K562 (cell line): ENCODE data around the gene ZNF346. TPM values are rescaled to one million over a fixed set of nuclear protein-coding genes. Genes with fewer than 3 reads are reported as not detected.

Experiments
- AFF4 ChIP-seq: sonication (generic); formaldehyde crosslinking; IDR thresholded peaks from 2 replicates; pipeline ENCODE4 v1.8.0; 2023; ENCODE audit warnings: mild to moderate bottlenecking, missing genetic modification reagents
- E2F4 ChIP-seq: sonication (generic); formaldehyde crosslinking; IDR thresholded peaks from 2 replicates; pipeline ENCODE4 v1.8.0; 2022; ENCODE audit warnings: mild to moderate bottlenecking, low read depth, missing genetic modification reagents
- HDAC3 ChIP-seq: fragments of 450-650 bp; IDR thresholded peaks from 2 replicates; pipeline ENCODE4 v1.6.1; 2018; ENCODE audit warnings: borderline replicate concordance, mild to moderate bottlenecking, moderate library complexity; ENCODE audit not compliant: partially characterized antibody
- KDM2B ChIP-seq: fragments of 250-450 bp; sonication (Bioruptor Pico); IDR thresholded peaks from 2 replicates; pipeline ENCODE4 v1.8.0; 2021; ENCODE audit warnings: mild to moderate bottlenecking, moderate library complexity
- MECOM ChIP-seq: fragments of 250-450 bp; sonication (Bioruptor Pico); IDR thresholded peaks from 2 replicates; pipeline ENCODE4 v1.8.0; 2022; ENCODE audit warnings: inconsistent platforms
- MTA2 ChIP-seq: fragments of 450-650 bp; IDR thresholded peaks from 2 replicates; pipeline ENCODE4 v1.6.1; 2016; ENCODE audit warnings: low read depth
- OTX1 ChIP-seq: fragments of 450-650 bp; formaldehyde crosslinking; IDR thresholded peaks from 2 replicates; pipeline ENCODE4 v1.4.0; 2022; ENCODE audit warnings: mild to moderate bottlenecking
- POLR2AphosphoS5 ChIP-seq: IDR thresholded peaks from 2 replicates; pipeline ENCODE4 v1.6.1; 2011; ENCODE audit warnings: mild to moderate bottlenecking, low read depth, low read length, moderate library complexity; ENCODE audit not compliant: control insufficient read depth, insufficient read depth
- PRPF4 ChIP-seq: fragments of 200-400 bp; formaldehyde crosslinking; IDR thresholded peaks from one replicate; pipeline ENCODE4 v1.6.1; 2017; ENCODE audit warnings: low read length, low read depth, mild to moderate bottlenecking; ENCODE audit not compliant: insufficient read depth, poor library complexity, severe bottlenecking
- TAF9B ChIP-seq: fragments of 450-650 bp; IDR thresholded peaks from 2 replicates; pipeline ENCODE4 v1.6.1; 2018; ENCODE audit warnings: mild to moderate bottlenecking; ENCODE audit not compliant: partially characterized antibody
- ZBTB34 ChIP-seq: fragments of 250-450 bp; sonication (Bioruptor Pico); IDR thresholded peaks from 2 replicates; pipeline ENCODE4 v1.8.0; 2021; ENCODE audit warnings: mild to moderate bottlenecking, moderate library complexity
- ZBTB9 ChIP-seq: fragments of 450-650 bp; formaldehyde crosslinking; IDR thresholded peaks from 2 replicates; pipeline ENCODE4 v1.4.0; 2020; ENCODE audit warnings: mild to moderate bottlenecking, moderate library complexity
- ZKSCAN8 ChIP-seq: fragments of 200-800 bp; sonication (Bioruptor generic); IDR thresholded peaks from 2 replicates; pipeline ENCODE4 v1.6.1; 2016; ENCODE audit warnings: missing genetic modification characterization, missing compliant biosample characterization
- ZNF184 ChIP-seq: sonication (generic); formaldehyde crosslinking; IDR thresholded peaks from 2 replicates; pipeline ENCODE4 v1.5.0; 2020; ENCODE audit warnings: missing genetic modification reagents
- ZNF263 ChIP-seq: sonication (generic); formaldehyde crosslinking; IDR thresholded peaks from 2 replicates; pipeline ENCODE4 v1.8.0; 2022; ENCODE audit warnings: mild to moderate bottlenecking, missing genetic modification reagents, borderline replicate concordance
- ZNF449 ChIP-seq: fragments of 250-450 bp; sonication (Bioruptor Pico); IDR thresholded peaks from 2 replicates; pipeline ENCODE4 v1.8.0; 2022; ENCODE audit warnings: moderate library complexity, mild to moderate bottlenecking, inconsistent platforms
- ZNF699 ChIP-seq: fragments of 250-450 bp; sonication (Bioruptor Pico); IDR thresholded peaks from 2 replicates; pipeline ENCODE4 v1.8.0; 2021; ENCODE audit warnings: mild to moderate bottlenecking, moderate library complexity; ENCODE audit not compliant: insufficient replicate concordance
- ZNF764 ChIP-seq: fragments of 250-450 bp; sonication (Bioruptor Pico); IDR thresholded peaks from 2 replicates; pipeline ENCODE4 v1.4.0; 2020; ENCODE audit warnings: low read depth, mild to moderate bottlenecking, moderate library complexity
- polyA plus RNA-seq, 8 experiments: library from polyadenylated mRNA; depleted of rRNA in 4 of 8; stranded (reverse) in 5 of 8; unstranded in 3 of 8; fragments of >200 nt; fragmentation: Nextera tagmentation in 2 of 8; fragmentation: Illumina TruSeq in 1 of 8; extraction: Ambion mirVana in 2 of 8; extraction: Trizol in 1 of 8; gene quantifications; 2 replicates each; pipeline versions ENCODE4 v1.2.1 to v1.2.3, GENCODE V29; 2011 to 2014; ENCODE audit warnings: inconsistent platforms in 1 of 8, missing spikeins in 1 of 8
- total RNA-seq, 7 experiments: library from RNA; depleted of rRNA in 6 of 7; stranded (reverse); fragments of >200 nt in 6 of 7; fragmentation: Illumina TruSeq in 2 of 7; extraction: Trizol in 2 of 7; gene quantifications; 2 replicates each; pipeline versions ENCODE4 v1.2.1 to v1.2.3, GENCODE V29; 2011 to 2021; ENCODE audit warnings: low replicate concordance in 1 of 7

Gene ZNF346
- total and polyA plus RNA-seq, 9 of the 15 experiments (the other 6 are each of a cell fraction or from before 2014, with no cell fraction given) = 5.0 to 25.1 (median 20.1) TPM

GRCh38 chr5:176994460-176995121 lies 27.9 kb upstream of the ZNF346 start (continued):
- TF ChIP-seq AFF4 (CRISPR knock-in tag) (peak; percentile 86), MTA2 (peak; percentile 98), TAF9B (no peak), POLR2AphosphoS5 (peak; percentile 85), ZNF184 (no peak), HDAC3 (peak; percentile 93), ZNF699 (CRISPR knock-in tag) (no peak), ZKSCAN8 (CRISPR knock-in tag) (0 out of 2 replicates have a peak, but pooled peaks have one; percentile 27), ZNF263 (CRISPR knock-in tag) (no peak), ZBTB9 (CRISPR knock-in tag) (peak; percentile 78; the same call in 1 of the 2 replicates), ZBTB34 (CRISPR knock-in tag) (no peak), OTX1 (CRISPR knock-in tag) (0 out of 2 replicates have a peak, but pooled peaks have one; percentile 35), MECOM (CRISPR knock-in tag) (peak; percentile 4; the same call in 1 of the 2 replicates), E2F4 (no peak), PRPF4 (no peak), ZNF449 (CRISPR knock-in tag) (peak; percentile 76; the same call in 1 of the 2 replicates), ZNF764 (CRISPR knock-in tag) (no peak), KDM2B (CRISPR knock-in tag) (no peak; the same call in 1 of the 2 replicates)
